B cell (primary cell): ENCODE data around the gene AGPAT3. TPM values are rescaled to one million over a fixed set of nuclear protein-coding genes. Genes with fewer than 3 reads are reported as not detected.

Experiments used
- ATAC-seq: fragments of 200-7000 bp; cut with Tn5 transposase; one replicate; pipeline ENCODE4 v1.10.0; 2021; ENCODE audit warnings: low read depth, mild to moderate bottlenecking, moderate number of reproducible peaks, moderate library complexity
- CTCF ChIA-PET: fragments of 350-600 bp; sonication (Branson Sonifier 250); formaldehyde crosslinking; loops from one replicate; lab custom pipeline; 2021; ENCODE audit warnings: antibody characterized with exemption, inconsistent platforms; lab: Charles Lee
- POLR2A ChIA-PET: fragments of 350-600 bp; sonication (Branson Sonifier 250); formaldehyde crosslinking; loops from one replicate; lab custom pipeline; 2021; ENCODE audit warnings: antibody characterized with exemption; lab: Charles Lee
- DNase-seq: peaks from one replicate; pipeline ENCODE4 v3.0.0; 2013
- H2AFZ ChIP-seq: 2 replicates; pipeline ENCODE4 v1.6.1; 2012; ENCODE audit warnings: mild to moderate bottlenecking, low read depth, low read length; ENCODE audit not compliant: insufficient read depth, poor library complexity, severe bottlenecking
- H3K27ac ChIP-seq, 2 donors: 1 replicate in 1 of 2; 2 replicates in 1 of 2; pipeline ENCODE4 v1.5.1; 2012 to 2013; ENCODE audit warnings: low read length in 2 of 2, mild to moderate bottlenecking in 2 of 2, moderate library complexity in 1 of 2
- H3K27me3 ChIP-seq, 4 experiments: fragments of 200-600 bp in 1 of 4; sonication (generic) in 1 of 4; replicated peaks in 1 of 4; 1 replicate in 2 of 4; 2 replicates in 2 of 4; pipeline versions ENCODE4 v1.6.1 to v1.7.0; 2013 to 2016; ENCODE audit warnings: low read length in 3 of 4, mild to moderate bottlenecking in 2 of 4, mixed read lengths in 1 of 4, moderate library complexity in 1 of 4; ENCODE audit not compliant: insufficient read depth in 4 of 4, control insufficient read depth in 3 of 4; ENCODE audit errors: control extremely low read depth in 1 of 4
- H3K36me3 ChIP-seq, 2 experiments: replicated peaks in 1 of 2; 1 replicate in 1 of 2; 2 replicates in 1 of 2; pipeline versions ENCODE4 v1.6.1 to v1.7.1; 2013; ENCODE audit warnings: low read length in 1 of 2; ENCODE audit not compliant: insufficient read depth in 2 of 2, control insufficient read depth in 1 of 2; ENCODE audit errors: control extremely low read depth in 1 of 2, extremely low read depth in 1 of 2
- H3K4me1 ChIP-seq, 2 donors: fragments of 200-600 bp in 1 of 2; sonication (generic) in 1 of 2; 1 replicate in 1 of 2; 2 replicates in 1 of 2; pipeline versions ENCODE4 v1.5.1 to v1.6.1; 2013 to 2017; ENCODE audit warnings: low read length in 2 of 2; ENCODE audit not compliant: control insufficient read depth in 2 of 2, insufficient read depth in 2 of 2
- H3K4me2 ChIP-seq: replicated peaks from 2 replicates; pipeline ENCODE3; 2012; ENCODE audit warnings: mild to moderate bottlenecking, low read depth, low read length; ENCODE audit not compliant: poor library complexity, severe bottlenecking
- H3K4me3 ChIP-seq, 5 experiments: fragments of 200-600 bp in 1 of 5; sonication (generic) in 1 of 5; 1 replicate in 3 of 5; 2 replicates in 2 of 5; pipeline versions ENCODE4 v1.5.1 to v1.7.0; 2011 to 2016; ENCODE audit warnings: low read length in 4 of 5, mild to moderate bottlenecking in 4 of 5, low read depth in 2 of 5, control low read depth in 1 of 5, moderate library complexity in 1 of 5; ENCODE audit not compliant: insufficient read depth in 1 of 5; ENCODE audit errors: control extremely low read depth in 1 of 5, extremely low read depth in 1 of 5
- H3K79me2 ChIP-seq: fragments of 200-600 bp; sonication (generic); one replicate; pipeline ENCODE4 v1.6.0; 2016; ENCODE audit warnings: low read length; ENCODE audit not compliant: control insufficient read depth, insufficient read depth
- H3K9ac ChIP-seq: fragments of 200-600 bp; sonication (generic); 2 replicates; pipeline ENCODE4 v1.6.1; 2017; ENCODE audit warnings: mild to moderate bottlenecking, low read length, moderate library complexity
- H3K9me3 ChIP-seq, 3 donors: one replicate each; pipeline versions ENCODE4 v1.6.1 to v1.7.1; 2013; ENCODE audit warnings: low read length in 2 of 3; ENCODE audit not compliant: control insufficient read depth in 2 of 3, insufficient read depth in 1 of 3; ENCODE audit errors: control extremely low read depth in 1 of 3
- H4K20me1 ChIP-seq: 2 replicates; pipeline ENCODE4 v1.6.0; 2012; ENCODE audit warnings: mild to moderate bottlenecking, low read length; ENCODE audit not compliant: insufficient read depth, control insufficient read depth, poor library complexity, severe bottlenecking
- H3K27ac Mint-ChIP-seq: one replicate; pipeline ENCODE4 v1.8.0; 2021; ENCODE audit warnings: mixed read lengths
- H3K27me3 Mint-ChIP-seq: one replicate; pipeline ENCODE4 v1.8.0; 2021; ENCODE audit warnings: mixed read lengths
- H3K4me1 Mint-ChIP-seq: one replicate; pipeline ENCODE4 v1.8.0; 2021; ENCODE audit warnings: mixed read lengths
- H3K4me3 Mint-ChIP-seq: one replicate; pipeline ENCODE4 v1.8.0; 2021; ENCODE audit warnings: mixed read lengths
- H3K9me3 Mint-ChIP-seq: one replicate; pipeline ENCODE4 v1.8.0; 2022; ENCODE audit warnings: mixed read lengths; ENCODE audit not compliant: insufficient read depth
- EZH2 ChIP-seq: IDR thresholded peaks from 2 replicates; pipeline ENCODE4 v1.6.1; 2012; ENCODE audit warnings: borderline replicate concordance, low read depth, mild to moderate bottlenecking, moderate library complexity, low read length; ENCODE audit not compliant: insufficient read depth, poor library complexity, severe bottlenecking
- WGBS: methylation state at CpG from one replicate; pipeline ENCODE4 v1.1.5; 2013; ENCODE audit warnings: missing lambda C conversion rate; ENCODE audit not compliant: insufficient coverage; 5-methylcytosine and 5-hydroxymethylcytosine counted together
- intact Hi-C: fragments of 100-400 bp; cut with micrococcal nuclease; formaldehyde crosslinking; loops from one replicate; pipeline ENCODE4 v1.10.0; 2022
- polyA plus RNA-seq: library from polyadenylated mRNA; depleted of rRNA; stranded (reverse); fragments of >200 nt; gene quantifications from 2 replicates; pipeline ENCODE4 v1.2.3, GENCODE V29; 2012
- total RNA-seq, 2 donors: library from RNA; stranded (reverse); fragments of 120-200 nt in 1 of 2; gene quantifications; 1 replicate in 1 of 2; 2 replicates in 1 of 2; pipeline versions ENCODE4 v1.2.3 to v1.2.4, GENCODE V29; 2013 to 2022
- TF ChIP-seq, protein P1 (sequence below): fragments of 200-600 bp; IDR thresholded peaks from one replicate; pipeline ENCODE4 v1.8.0; 2022; ENCODE audit warnings: antibody characterized with exemption, mild to moderate bottlenecking

The AGPAT3 gene
- total and polyA plus RNA-seq, 2 donors (not counting 1 experiment from before 2014, with no cell fraction given), result 14.3 to 49.3 TPM

DNA sequence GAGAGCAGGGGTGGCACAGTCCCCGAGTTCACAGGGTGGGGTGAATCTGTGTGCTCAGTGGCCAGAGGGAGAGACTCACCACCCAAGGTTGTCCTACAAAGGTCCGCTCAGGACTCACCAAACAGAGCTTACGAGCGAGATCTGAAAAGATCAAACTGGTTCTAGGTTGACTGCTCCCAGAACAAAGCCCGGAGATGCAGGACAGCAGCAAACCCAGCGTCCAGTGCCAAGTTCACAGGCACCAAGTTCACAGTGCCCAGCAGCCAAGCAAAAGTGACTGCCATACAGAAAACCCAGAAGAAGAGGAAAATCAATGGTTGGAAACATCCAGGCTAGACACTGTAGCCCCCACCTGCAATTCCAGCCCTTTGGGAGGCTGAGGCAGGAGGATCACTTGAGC is 35.7 kb downstream of the AGPAT3 start:
- peaks cover 0 to 12% of the 10 kb centered on the region in 2 experiments for H3K36me3 ChIP-seq
- Mint-ChIP-seq H3K27me3 (no peaks in the 10 kb centered on the region), H3K4me1 (peaks cover 1% of the 10 kb centered on the region), H3K9me3 (no peaks in the 10 kb centered on the region), H3K27ac (no peak overlapping the region), H3K4me3 (no peak overlapping the region)
- TF ChIP-seq, protein P1, sequence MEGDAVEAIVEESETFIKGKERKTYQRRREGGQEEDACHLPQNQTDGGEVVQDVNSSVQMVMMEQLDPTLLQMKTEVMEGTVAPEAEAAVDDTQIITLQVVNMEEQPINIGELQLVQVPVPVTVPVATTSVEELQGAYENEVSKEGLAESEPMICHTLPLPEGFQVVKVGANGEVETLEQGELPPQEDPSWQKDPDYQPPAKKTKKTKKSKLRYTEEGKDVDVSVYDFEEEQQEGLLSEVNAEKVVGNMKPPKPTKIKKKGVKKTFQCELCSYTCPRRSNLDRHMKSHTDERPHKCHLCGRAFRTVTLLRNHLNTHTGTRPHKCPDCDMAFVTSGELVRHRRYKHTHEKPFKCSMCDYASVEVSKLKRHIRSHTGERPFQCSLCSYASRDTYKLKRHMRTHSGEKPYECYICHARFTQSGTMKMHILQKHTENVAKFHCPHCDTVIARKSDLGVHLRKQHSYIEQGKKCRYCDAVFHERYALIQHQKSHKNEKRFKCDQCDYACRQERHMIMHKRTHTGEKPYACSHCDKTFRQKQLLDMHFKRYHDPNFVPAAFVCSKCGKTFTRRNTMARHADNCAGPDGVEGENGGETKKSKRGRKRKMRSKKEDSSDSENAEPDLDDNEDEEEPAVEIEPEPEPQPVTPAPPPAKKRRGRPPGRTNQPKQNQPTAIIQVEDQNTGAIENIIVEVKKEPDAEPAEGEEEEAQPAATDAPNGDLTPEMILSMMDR, result no peak
- TF ChIP-seq EZH2, result no peak
- no peak overlapping the region for H3K9ac ChIP-seq
- peaks cover 0 to 11% (median 0%) of the 10 kb centered on the region in 3 donors for H3K9me3 ChIP-seq
- H3K27me3 ChIP-seq, result no peaks in the 10 kb centered on the region
- H3K4me1 ChIP-seq, result no peaks in the 10 kb centered on the region
- H3K79me2 ChIP-seq, result peaks cover 69% of the 10 kb centered on the region
- no peak for DNase-seq
- intact Hi-C loops, result no loop called here
- H3K27ac ChIP-seq, result no peak overlapping the region
- WGBS, result 100% methylated on average over 6 of the region's 6 CpGs
- no peak overlapping the region for H2AFZ ChIP-seq
- ATAC-seq, result no peak
- CTCF ChIA-PET, result no interaction called here
- H3K4me3 ChIP-seq, result no peak overlapping the region
- H3K4me2 ChIP-seq, result no peak overlapping the region
- H4K20me1 ChIP-seq, result peaks cover 27% of the 10 kb centered on the region
- POLR2A ChIA-PET, result no interaction called here

DNA sequence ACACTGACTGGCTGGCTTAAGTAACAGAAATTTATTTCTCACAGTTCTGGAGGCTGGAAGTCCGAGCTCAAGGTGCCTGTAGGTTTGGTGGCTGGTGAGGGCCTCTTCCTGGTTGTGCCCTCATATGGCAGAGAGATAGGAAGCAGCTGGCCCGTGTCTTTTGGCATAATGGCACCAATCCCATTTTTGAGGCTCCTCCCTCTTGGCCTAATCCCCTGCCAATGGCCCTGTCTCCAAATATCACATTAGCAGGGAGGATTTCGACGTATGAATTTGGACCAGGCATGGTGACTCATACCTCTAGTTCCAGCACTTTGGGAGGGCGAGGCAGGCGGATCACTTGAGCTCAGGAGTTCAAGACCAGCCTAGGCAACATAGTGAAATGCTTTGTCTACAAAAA is 37.4 kb downstream of the AGPAT3 start:
- Mint-ChIP-seq H3K4me1 (no peaks in the 10 kb centered on the region), H3K9me3 (no peaks in the 10 kb centered on the region), H3K27me3 (no peaks in the 10 kb centered on the region), H3K27ac (no peak overlapping the region), H3K4me3 (no peak overlapping the region)
- no peak overlapping the region for H3K9ac ChIP-seq
- ATAC-seq, result no peak
- ChIA-PET POLR2A (no interaction called here), CTCF (no interaction called here)
- no peak for DNase-seq
- 43% methylated on average over 2 of the region's 6 CpGs for WGBS
- no peaks in the 10 kb centered on the region for H3K27me3 ChIP-seq
- H3K79me2 ChIP-seq, result peaks cover 66% of the 10 kb centered on the region
- no peak overlapping the region for H3K4me3 ChIP-seq
- H3K4me1 ChIP-seq, result no peaks in the 10 kb centered on the region
- no peak for TF ChIP-seq EZH2
- TF ChIP-seq, protein P1, result no peak
- H4K20me1 ChIP-seq, result peaks cover 27% of the 10 kb centered on the region
- H3K27ac ChIP-seq, result no peak overlapping the region
- no peak overlapping the region for H3K4me2 ChIP-seq
- intact Hi-C loops, result no loop called here
- peaks cover 0 to 12% of the 10 kb centered on the region in 2 experiments for H3K36me3 ChIP-seq
- H3K9me3 ChIP-seq, result peaks cover 0 to 11% (median 0%) of the 10 kb centered on the region in 3 donors
- H2AFZ ChIP-seq, result no peak overlapping the region
